Measurements from ENCODE around the gene HOXA6.

- no peak for TF ChIP-seq CTCF (conservative IDR thresholded peaks at IDR 0.05; ENCODE audit: low read depth in 2 of 2)
- no peak for TF ChIP-seq REST (IDR thresholded peaks at IDR 0.05; ENCODE audit: unreplicated experiment)
- no peak for TF ChIP-seq ZNF114 (CRISPR knock-in tag; IDR thresholded peaks at IDR 0.05)
- TF ChIP-seq POLR2AphosphoS5 (IDR thresholded peaks at IDR 0.05; ENCODE audit: low read depth) = no peak
- TF ChIP-seq ETS1 (IDR thresholded peaks at IDR 0.05) = no peak
These were observed 36.4 kb downstream of the HOXA6 start for GRCh38 chr7:27111042-27111750.

Data from GM23338 (cell line).